ENCODE results near the gene DENND1A. TPM values are rescaled to one million over a fixed set of nuclear protein-coding genes. Genes with fewer than 3 reads are reported as not detected.

DENND1A gene
- total RNA-seq, 1 experiment from 2014 or later, result 29.7 TPM

GRCh38 chr9:123723135-123723875 lies 206.6 kb downstream of the DENND1A start:
- Histone ChIP-seq H3K4me3 (ENCODE audit: low read length) (no peak overlapping the region), H3K9ac (ENCODE audit: low read length) (no peak overlapping the region), H3K9me2 (replicated peaks; ENCODE audit: low read length) (no peaks in the 10 kb centered on the region), H3K4me1 (ENCODE audit: insufficient read depth, low read length) (no peaks in the 10 kb centered on the region), H3K36me3 (ENCODE audit: low read depth, low read length) (no peaks in the 10 kb centered on the region; the same call in 1 of the 2 replicates), H4K20me1 (ENCODE audit: low read length) (no peaks in the 10 kb centered on the region), H3K9me3 (ENCODE audit: low read length) (no peaks in the 10 kb centered on the region), H3K27ac (ENCODE audit: low read length) (no peak overlapping the region), H3K79me2 (ENCODE audit: low read length) (no peaks in the 10 kb centered on the region), H2AFZ (ENCODE audit: low read length) (no peak overlapping the region), H3F3A (ENCODE audit: low read length, unreplicated experiment) (no peaks in the 10 kb centered on the region), H3K4me2 (ENCODE audit: low read length) (no peak overlapping the region), H3K27me3 (ENCODE audit: low read length) (no peaks in the 10 kb centered on the region)
- CTCF ChIA-PET, result no interaction called here
- ATAC-seq, result no peak
- intact Hi-C loops (cut with micrococcal nuclease), result no loop called here
- no peak for DNase-seq
- POLR2A ChIA-PET (ENCODE audit: unreplicated experiment), result no interaction called here
- BruUV-seq (replicated peaks), result no TSS peak
- TF ChIP-seq EZH2phosphoT487 (IDR thresholded peaks at IDR 0.05; ENCODE audit: borderline replicate concordance, low read length) (no peak), CTCF (conservative IDR thresholded peaks at IDR 0.05; ENCODE audit: low read depth, low read length) (no peak), EZH2 (IDR thresholded peaks at IDR 0.05; ENCODE audit: low read length, unreplicated experiment) (no peak)

GRCh38 chr9:123722378-123722777 lies 207.5 kb downstream of the DENND1A start:
- POLR2A ChIA-PET (ENCODE audit: unreplicated experiment), result no interaction called here
- no peak for DNase-seq
- no peak overlapping the region for H2AFZ ChIP-seq (ENCODE audit: low read length)
- H3K9ac ChIP-seq (ENCODE audit: low read length), result no peak overlapping the region
- intact Hi-C loops (cut with micrococcal nuclease), result no loop called here
- no peaks in the 10 kb centered on the region for H3F3A ChIP-seq (ENCODE audit: low read length, unreplicated experiment)
- H3K9me3 ChIP-seq (ENCODE audit: low read length), result no peaks in the 10 kb centered on the region
- no peaks in the 10 kb centered on the region for H3K9me2 ChIP-seq (replicated peaks; ENCODE audit: low read length)
- ATAC-seq, result no peak
- CTCF ChIA-PET, result no interaction called here
- no peak overlapping the region for H3K4me3 ChIP-seq (ENCODE audit: low read length)
- no peaks in the 10 kb centered on the region; the same call in 1 of the 2 replicates for H3K36me3 ChIP-seq (ENCODE audit: low read depth, low read length)
- no peak overlapping the region for H3K4me2 ChIP-seq (ENCODE audit: low read length)
- no peaks in the 10 kb centered on the region for H3K27me3 ChIP-seq (ENCODE audit: low read length)
- TF ChIP-seq EZH2phosphoT487 (IDR thresholded peaks at IDR 0.05; ENCODE audit: borderline replicate concordance, low read length) (no peak), CTCF (conservative IDR thresholded peaks at IDR 0.05; ENCODE audit: low read depth, low read length) (no peak), EZH2 (IDR thresholded peaks at IDR 0.05; ENCODE audit: low read length, unreplicated experiment) (no peak)
- no peaks in the 10 kb centered on the region for H3K79me2 ChIP-seq (ENCODE audit: low read length)
- no peak overlapping the region for H3K27ac ChIP-seq (ENCODE audit: low read length)
- H4K20me1 ChIP-seq (ENCODE audit: low read length), result no peaks in the 10 kb centered on the region
- no TSS peak for BruUV-seq (replicated peaks)
- H3K4me1 ChIP-seq (ENCODE audit: insufficient read depth, low read length), result no peaks in the 10 kb centered on the region

DNA sequence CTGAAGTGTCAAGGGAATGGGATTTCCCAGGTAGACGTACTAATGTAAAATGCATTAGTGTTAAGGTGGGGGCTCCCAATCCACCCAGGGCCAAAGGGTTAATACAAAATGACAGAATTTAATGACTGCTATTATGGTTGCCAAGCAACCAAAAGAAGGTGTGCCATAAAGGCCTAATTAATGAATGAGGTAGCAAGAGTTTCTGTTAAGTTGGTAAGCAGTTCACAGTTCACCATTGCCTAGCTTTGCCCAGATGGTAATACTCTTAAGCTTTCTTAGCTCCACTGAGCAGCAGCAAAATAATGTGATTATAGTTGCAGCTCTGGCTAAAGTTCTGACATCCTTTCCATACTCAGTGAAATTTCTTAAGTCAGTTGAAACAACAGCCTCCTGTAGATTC lies 211.7 kb downstream of the DENND1A start:
- TF ChIP-seq CTCF (conservative IDR thresholded peaks at IDR 0.05; ENCODE audit: low read depth, low read length), result no peak
- no peak for TF ChIP-seq EZH2phosphoT487 (IDR thresholded peaks at IDR 0.05; ENCODE audit: borderline replicate concordance, low read length)
- no peak for TF ChIP-seq EZH2 (IDR thresholded peaks at IDR 0.05; ENCODE audit: low read length, unreplicated experiment)
- no peak overlapping the region for H2AFZ ChIP-seq (ENCODE audit: low read length)
- H3K9ac ChIP-seq (ENCODE audit: low read length), result no peak overlapping the region
- H3K79me2 ChIP-seq (ENCODE audit: low read length), result no peaks in the 10 kb centered on the region
- H3K4me2 ChIP-seq (ENCODE audit: low read length), result no peak overlapping the region
- H3K9me3 ChIP-seq (ENCODE audit: low read length), result no peaks in the 10 kb centered on the region
- H3K27me3 ChIP-seq (ENCODE audit: low read length), result no peaks in the 10 kb centered on the region
- H3K4me1 ChIP-seq (ENCODE audit: insufficient read depth, low read length), result no peaks in the 10 kb centered on the region
- POLR2A ChIA-PET (ENCODE audit: unreplicated experiment), result no interaction called here
- H3K27ac ChIP-seq (ENCODE audit: low read length), result no peak overlapping the region
- no peaks in the 10 kb centered on the region for H3K9me2 ChIP-seq (replicated peaks; ENCODE audit: low read length)
- H3F3A ChIP-seq (ENCODE audit: low read length, unreplicated experiment), result no peaks in the 10 kb centered on the region
- CTCF ChIA-PET, result no interaction called here
- no peaks in the 10 kb centered on the region for H4K20me1 ChIP-seq (ENCODE audit: low read length)
- ATAC-seq (no peak), DNase-seq (no peak)
- no TSS peak for BruUV-seq (replicated peaks)
- H3K36me3 ChIP-seq (ENCODE audit: low read depth, low read length), result no peaks in the 10 kb centered on the region; the same call in 1 of the 2 replicates
- no peak overlapping the region for H3K4me3 ChIP-seq (ENCODE audit: low read length)
- intact Hi-C loops (cut with micrococcal nuclease), result no loop called here

Data from PC-3 (cell line).